Testis (tissue), 3 donors: ENCODE results near the gene KATNB1. TPM values are rescaled to one million over a fixed set of nuclear protein-coding genes. Genes with fewer than 3 reads are reported as not detected.

Experiments
- DNase-seq: peaks from one replicate; pipeline ENCODE4 v3.0.0-alpha.2; 2019
- H3K27ac ChIP-seq, 2 donors: fragments of 200-600 bp; sonication (generic); one replicate each; pipeline ENCODE4 v1.5.1; 2019
- H3K27me3 ChIP-seq: fragments of 200-600 bp; sonication (generic); one replicate; pipeline ENCODE4 v1.5.1; 2019
- H3K36me3 ChIP-seq: fragments of 200-600 bp; sonication (generic); one replicate; pipeline ENCODE4 v1.5.1; 2017; ENCODE audit warnings: low read depth; ENCODE audit errors: missing control alignments
- H3K4me1 ChIP-seq: fragments of 200-600 bp; sonication (generic); one replicate; pipeline ENCODE4 v1.5.1; 2019
- H3K4me3 ChIP-seq, 2 donors: fragments of 200-600 bp; sonication (generic); one replicate each; pipeline ENCODE4 v1.5.1; 2017 to 2019
- H3K9me3 ChIP-seq: fragments of 200-600 bp; sonication (generic); one replicate; pipeline ENCODE4 v1.5.1; 2017
- CTCF ChIP-seq, 3 experiments: fragments of 450-650 bp in 2 of 3; fragments of 200-600 bp in 1 of 3; sonication (generic) in 1 of 3; IDR thresholded peaks; one replicate each; pipeline ENCODE4 v1.5.1; 2016 to 2019; ENCODE audit warnings: antibody characterized with exemption in 3 of 3, mild to moderate bottlenecking in 2 of 3, moderate library complexity in 1 of 3
- POLR2A ChIP-seq: fragments of 450-650 bp; IDR thresholded peaks from one replicate; pipeline ENCODE4 v1.6.1; 2017; ENCODE audit warnings: antibody characterized with exemption, mild to moderate bottlenecking, moderate library complexity
- WGBS, 2 donors: methylation state at CpG; one replicate each; pipeline ENCODE4 v1.1.5; 2018; 5-methylcytosine and 5-hydroxymethylcytosine counted together
- intact Hi-C: fragments of 100-400 bp; cut with DNase I; formaldehyde crosslinking; loops from one replicate; pipeline ENCODE4 v1.15.1; 2023; ENCODE audit warnings: low total_unique reads
- polyA plus RNA-seq: library from polyadenylated mRNA; stranded (reverse); fragments of 350-450 nt; fragmentation: Illumina TruSeq; extraction: RNeasy Lipid Tissue Mini Kit (QIAGEN cat#74804); gene quantifications from one replicate; pipeline ENCODE4 v1.2.3, GENCODE V29; 2014; ENCODE audit warnings: low read depth, low replicate concordance; ENCODE audit not compliant: insufficient read depth
- total RNA-seq, 2 donors: library from RNA; depleted of rRNA; stranded (reverse); fragments of >200 nt; gene quantifications; one replicate each; pipeline ENCODE4 v1.2.3, GENCODE V29; 2016

KATNB1 gene
- total and polyA plus RNA-seq, 3 donors from 2014 or later = 52.7 to 105 (median 53.5) TPM

GRCh38 chr16:57752581-57753447 is 17.2 kb downstream of the KATNB1 start:
- intact Hi-C loops = loop anchor here (10.0 kb wide), 1 partner anchor 252 kb away; the partner anchor contains the start of genes USB1 and ZNF319
- Histone ChIP-seq H3K36me3 (no peaks in the 10 kb centered on the region), H3K27me3 (no peaks in the 10 kb centered on the region), H3K4me3 (no peak overlapping the region), H3K9me3 (no peaks in the 10 kb centered on the region), H3K4me1 (no peaks in the 10 kb centered on the region), H3K27ac (no peak overlapping the region)
- 91 to 95% methylated on average over 15 to 44 of the region's 44 CpGs for WGBS, 2 donors
- DNase-seq = no peak
- no peak for TF ChIP-seq POLR2A
- TF ChIP-seq CTCF (IDR thresholded peaks at IDR 0.05) = no peak

GRCh38 chr16:57753448-57754353 is 18.1 kb downstream of the KATNB1 start:
- Histone ChIP-seq H3K27me3 (no peaks in the 10 kb centered on the region), H3K4me3 (no peak overlapping the region), H3K36me3 (no peaks in the 10 kb centered on the region), H3K27ac (no peak overlapping the region), H3K9me3 (no peaks in the 10 kb centered on the region), H3K4me1 (no peaks in the 10 kb centered on the region)
- no peak for DNase-seq
- intact Hi-C loops = loop anchor here (10.0 kb wide), 1 partner anchor 251 kb away; the partner anchor contains the start of genes USB1 and ZNF319
- 91 to 94% methylated on average over 24 to 32 of the region's 32 CpGs for WGBS, 2 donors
- TF ChIP-seq CTCF (IDR thresholded peaks at IDR 0.05) = no peak

- Histone ChIP-seq H3K4me1 (no peaks in the 10 kb centered on the region), H3K27ac (no peak overlapping the region), H3K36me3 (no peaks in the 10 kb centered on the region), H3K27me3 (no peaks in the 10 kb centered on the region), H3K4me3 (no peak overlapping the region), H3K9me3 (no peaks in the 10 kb centered on the region)
- DNase-seq = no peak
- TF ChIP-seq POLR2A = no peak
- no peak for TF ChIP-seq CTCF (IDR thresholded peaks at IDR 0.05)
- intact Hi-C loops = loop anchor here (10.0 kb wide), 1 partner anchor 250 kb away; the partner anchor contains the start of genes USB1 and ZNF319
- WGBS, 2 donors = 83 to 86% methylated on average over 7 to 9 of the region's 9 CpGs
Observed at GRCh38 chr16:57754354-57755060, 18.9 kb downstream of the KATNB1 start.

GRCh38 chr16:57755061-57755684 is 19.6 kb downstream of the KATNB1 start:
- 84 to 85% methylated on average over 5 to 24 of the region's 24 CpGs for WGBS, 2 donors
- Histone ChIP-seq H3K4me3 (no peak overlapping the region), H3K9me3 (no peaks in the 10 kb centered on the region), H3K27ac (no peak overlapping the region), H3K36me3 (no peaks in the 10 kb centered on the region), H3K4me1 (no peaks in the 10 kb centered on the region), H3K27me3 (no peaks in the 10 kb centered on the region)
- no peak for TF ChIP-seq POLR2A
- peak in 2 of 3 experiments; percentile 1 to 7 for TF ChIP-seq CTCF (IDR thresholded peaks at IDR 0.05)
- intact Hi-C loops = loop anchor here (10.0 kb wide), 1 partner anchor 250 kb away; the partner anchor contains the start of genes USB1 and ZNF319
- no peak for DNase-seq
